HepG2 (cell line): ENCODE data around the gene GP1BA. TPM values are rescaled to one million over a fixed set of nuclear protein-coding genes. Genes with fewer than 3 reads are reported as not detected.

Experiments
- ARNT ChIP-seq: fragments of 450-650 bp; IDR thresholded peaks from 2 replicates; pipeline ENCODE4 v1.6.1; 2017
- ATF5 ChIP-seq: sonication (generic); formaldehyde crosslinking; IDR thresholded peaks from 2 replicates; pipeline ENCODE4 v1.4.0; 2020; ENCODE audit warnings: mild to moderate bottlenecking, low read depth, missing genetic modification reagents
- CEBPG ChIP-seq: IDR thresholded peaks from 2 replicates; pipeline ENCODE4 v1.6.1; 2016
- GATAD2A ChIP-seq: IDR thresholded peaks from 2 replicates; pipeline ENCODE4 v1.6.1; 2016
- GZF1 ChIP-seq: sonication (generic); formaldehyde crosslinking; IDR thresholded peaks from 2 replicates; pipeline ENCODE4 v1.5.1; 2020; ENCODE audit warnings: mild to moderate bottlenecking, missing genetic modification reagents
- HNF1B ChIP-seq: sonication (generic); formaldehyde crosslinking; IDR thresholded peaks from 2 replicates; pipeline ENCODE4 v1.5.1; 2020; ENCODE audit warnings: mild to moderate bottlenecking, moderate library complexity, missing genetic modification reagents
- IRF9 ChIP-seq: sonication (generic); formaldehyde crosslinking; IDR thresholded peaks from 2 replicates; pipeline ENCODE4 v1.8.0; 2022; ENCODE audit warnings: missing genetic modification reagents, mild to moderate bottlenecking, borderline replicate concordance
- JUN ChIP-seq: sonication (generic); formaldehyde crosslinking; IDR thresholded peaks from 2 replicates; pipeline ENCODE4 v1.4.0; 2020; ENCODE audit warnings: mild to moderate bottlenecking, missing genetic modification reagents
- KDM5A ChIP-seq: fragments of 200-600 bp; sonication (generic); IDR thresholded peaks from 2 replicates; pipeline ENCODE4 v1.7.0; 2018; ENCODE audit warnings: antibody characterized with exemption, mild to moderate bottlenecking, low read length, borderline replicate concordance
- KMT2A ChIP-seq: sonication (generic); formaldehyde crosslinking; IDR thresholded peaks from 2 replicates; pipeline ENCODE4 v1.4.0; 2020; ENCODE audit warnings: missing genetic modification reagents
- NFAT5 ChIP-seq: sonication (generic); formaldehyde crosslinking; IDR thresholded peaks from 2 replicates; pipeline ENCODE4 v1.4.0; 2020; ENCODE audit warnings: missing genetic modification reagents
- ONECUT2 ChIP-seq: sonication (generic); formaldehyde crosslinking; IDR thresholded peaks from 2 replicates; pipeline ENCODE4 v1.4.0; 2020; ENCODE audit warnings: missing genetic modification reagents
- PCBP2 ChIP-seq: fragments of 200-400 bp; formaldehyde crosslinking; optimal IDR thresholded peaks from 2 replicates; pipeline ENCODE3; 2018; ENCODE audit warnings: low read length, low read depth; ENCODE audit not compliant: poor library complexity, severe bottlenecking
- RFX3 ChIP-seq: IDR thresholded peaks from 2 replicates; pipeline ENCODE4 v1.6.1; 2016; ENCODE audit warnings: missing biosample characterization, missing genetic modification reagents
- RNF219 ChIP-seq: sonication (generic); formaldehyde crosslinking; IDR thresholded peaks from 2 replicates; pipeline ENCODE4 v1.5.0; 2020; ENCODE audit warnings: mild to moderate bottlenecking, missing genetic modification reagents
- YEATS2 ChIP-seq: sonication (generic); formaldehyde crosslinking; IDR thresholded peaks from 2 replicates; pipeline ENCODE4 v1.4.0; 2020; ENCODE audit warnings: missing genetic modification reagents, borderline replicate concordance
- ZFP62 ChIP-seq: sonication (generic); formaldehyde crosslinking; IDR thresholded peaks from 2 replicates; pipeline ENCODE4 v1.4.0; 2020; ENCODE audit warnings: missing genetic modification reagents
- ZNF33B ChIP-seq: sonication (generic); formaldehyde crosslinking; IDR thresholded peaks from 2 replicates; pipeline ENCODE4 v1.5.1; 2020; ENCODE audit warnings: mild to moderate bottlenecking, missing genetic modification reagents
- ZNF678 ChIP-seq: sonication (generic); formaldehyde crosslinking; IDR thresholded peaks from 2 replicates; pipeline ENCODE4 v1.4.0; 2020; ENCODE audit warnings: mild to moderate bottlenecking, missing genetic modification reagents
- ZNF768 ChIP-seq: sonication (generic); formaldehyde crosslinking; IDR thresholded peaks from 2 replicates; pipeline ENCODE4 v1.4.0; 2020; ENCODE audit warnings: missing genetic modification reagents
- polyA plus RNA-seq, 8 experiments: library from polyadenylated mRNA; depleted of rRNA in 3 of 8; stranded (reverse) in 7 of 8; unstranded in 1 of 8; fragments of >200 nt; fragmentation: Illumina TruSeq in 4 of 8; extraction: Trizol in 4 of 8; gene quantifications; 2 replicates each; pipeline versions ENCODE4 v1.2.1 to v1.2.3, GENCODE V29; 2011 to 2016; ENCODE audit warnings: low read depth in 4 of 8, missing spikeins in 1 of 8, mixed read lengths in 1 of 8; ENCODE audit not compliant: insufficient read depth in 1 of 8
- total RNA-seq, 5 experiments: library from RNA; depleted of rRNA; stranded (reverse); fragments of >200 nt; fragmentation: Illumina TruSeq; extraction: Trizol; gene quantifications; 2 replicates each; pipeline ENCODE4 v1.2.3, GENCODE V29; 2016; ENCODE audit warnings: low read depth in 1 of 5

Gene GP1BA
- total and polyA plus RNA-seq, 2 of the 13 experiments (the other 11 are each of a cell fraction or from before 2014, with no cell fraction given): not detected

- TF ChIP-seq RNF219 (CRISPR knock-in tag): no peak
- no peak for TF ChIP-seq KDM5A
- no peak for TF ChIP-seq GZF1 (CRISPR knock-in tag)
- no peak for TF ChIP-seq ARNT
- TF ChIP-seq ATF5: no peak
- no peak for TF ChIP-seq KMT2A (CRISPR knock-in tag)
- peak; percentile 58; the same call in 1 of the 2 replicates for TF ChIP-seq ZNF768 (CRISPR knock-in tag)
- no peak for TF ChIP-seq ZNF678
- peak; percentile 72 for TF ChIP-seq GATAD2A (CRISPR knock-in tag)
- no peak for TF ChIP-seq ZFP62
- TF ChIP-seq JUN (CRISPR knock-in tag): no peak
- no peak for TF ChIP-seq NFAT5 (CRISPR knock-in tag)
- no peak for TF ChIP-seq ONECUT2 (CRISPR knock-in tag)
- peak; percentile 71; the same call in 1 of the 2 replicates for TF ChIP-seq YEATS2
- peak; percentile 38; the same call in 1 of the 2 replicates for TF ChIP-seq CEBPG (CRISPR knock-in tag)
- TF ChIP-seq HNF1B (CRISPR knock-in tag): no peak
- no peak for TF ChIP-seq RFX3 (CRISPR knock-in tag)
- TF ChIP-seq IRF9 (CRISPR knock-in tag): no peak
- TF ChIP-seq ZNF33B (CRISPR knock-in tag): no peak
- TF ChIP-seq PCBP2: no peak
Measured at GRCh38 chr17:4908301-4908700, 23.8 kb upstream of the GP1BA start (continued).
